HL-60 (cell line): ENCODE data around the gene CSNK2B.

Source experiments
- DNase-seq, 2 experiments: peaks; one replicate each; pipeline ENCODE4 v3.0.0-alpha.2; 2010 to 2020; ENCODE audit warnings: low read depth in 1 of 2, low spot score in 1 of 2
- H3K27ac ChIP-seq: fragments of 250-450 bp; sonication (Bioruptor Pico); replicated peaks from 2 replicates; pipeline ENCODE4 v1.5.1; 2020; ENCODE audit warnings: mild to moderate bottlenecking, moderate library complexity
- H3K27me3 ChIP-seq: fragments of 250-450 bp; sonication (Bioruptor Pico); 2 replicates; pipeline ENCODE4 v1.5.1; 2021; ENCODE audit warnings: mild to moderate bottlenecking, moderate library complexity; ENCODE audit not compliant: insufficient read depth, poor library complexity, severe bottlenecking
- H3K4me3 ChIP-seq: replicated peaks from 2 replicates; pipeline ENCODE4 v1.5.1; 2011; ENCODE audit warnings: mild to moderate bottlenecking, control low read depth, low read length; ENCODE audit not compliant: insufficient read depth
- GABPA ChIP-seq: IDR thresholded peaks from 2 replicates; pipeline ENCODE4 v1.6.1; 2012; ENCODE audit warnings: low read depth
- POLR2AphosphoS5 ChIP-seq: IDR thresholded peaks from 2 replicates; pipeline ENCODE4 v1.6.1; 2012; ENCODE audit warnings: low read depth
- SPI1 ChIP-seq: IDR thresholded peaks from 2 replicates; pipeline ENCODE4 v1.6.1; 2012; ENCODE audit warnings: low read depth, mild to moderate bottlenecking, borderline replicate concordance
- TF ChIP-seq, protein P1 (sequence below): IDR thresholded peaks from 2 replicates; pipeline ENCODE4 v1.6.1; 2012; ENCODE audit warnings: low read depth; ENCODE audit not compliant: insufficient replicate concordance
- TF ChIP-seq, protein P2 (sequence below): IDR thresholded peaks from one replicate; pipeline ENCODE4 v1.5.1; 2011; ENCODE audit warnings: low read length, control low read depth, inconsistent platforms; ENCODE audit not compliant: insufficient read depth

The CSNK2B gene

DNA sequence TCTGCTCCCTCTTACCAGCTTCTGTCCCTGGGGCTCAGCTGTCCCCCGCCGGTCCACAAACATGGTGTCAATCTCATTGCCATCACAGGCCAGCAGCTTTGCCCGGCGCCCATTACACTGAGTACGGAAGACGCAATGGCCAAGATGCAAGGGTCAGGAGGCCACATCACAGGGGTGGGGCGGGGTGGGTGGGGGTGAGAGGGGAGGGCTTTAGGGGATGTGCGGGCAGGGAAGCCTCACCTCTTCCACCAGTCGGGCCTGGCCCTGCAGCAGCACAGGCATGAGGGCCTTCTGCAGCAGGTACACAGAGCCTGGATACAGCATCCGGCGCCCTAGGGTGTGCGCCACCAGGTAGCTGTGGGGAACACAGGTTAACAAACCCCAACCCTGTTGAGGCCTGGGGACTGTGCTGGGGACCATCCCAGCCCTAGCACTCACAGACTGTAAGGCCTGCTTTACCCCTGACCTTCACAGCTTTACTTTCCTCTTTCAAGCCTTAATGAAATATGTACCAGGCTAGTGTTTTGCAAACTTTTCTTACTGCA is 25.8 kb downstream of the CSNK2B start:
- no peak for DNase-seq
- H3K27me3 ChIP-seq, result no peaks in the 10 kb centered on the region
- TF ChIP-seq GABPA (no peak), SPI1 (no peak)
- TF ChIP-seq, protein P1, sequence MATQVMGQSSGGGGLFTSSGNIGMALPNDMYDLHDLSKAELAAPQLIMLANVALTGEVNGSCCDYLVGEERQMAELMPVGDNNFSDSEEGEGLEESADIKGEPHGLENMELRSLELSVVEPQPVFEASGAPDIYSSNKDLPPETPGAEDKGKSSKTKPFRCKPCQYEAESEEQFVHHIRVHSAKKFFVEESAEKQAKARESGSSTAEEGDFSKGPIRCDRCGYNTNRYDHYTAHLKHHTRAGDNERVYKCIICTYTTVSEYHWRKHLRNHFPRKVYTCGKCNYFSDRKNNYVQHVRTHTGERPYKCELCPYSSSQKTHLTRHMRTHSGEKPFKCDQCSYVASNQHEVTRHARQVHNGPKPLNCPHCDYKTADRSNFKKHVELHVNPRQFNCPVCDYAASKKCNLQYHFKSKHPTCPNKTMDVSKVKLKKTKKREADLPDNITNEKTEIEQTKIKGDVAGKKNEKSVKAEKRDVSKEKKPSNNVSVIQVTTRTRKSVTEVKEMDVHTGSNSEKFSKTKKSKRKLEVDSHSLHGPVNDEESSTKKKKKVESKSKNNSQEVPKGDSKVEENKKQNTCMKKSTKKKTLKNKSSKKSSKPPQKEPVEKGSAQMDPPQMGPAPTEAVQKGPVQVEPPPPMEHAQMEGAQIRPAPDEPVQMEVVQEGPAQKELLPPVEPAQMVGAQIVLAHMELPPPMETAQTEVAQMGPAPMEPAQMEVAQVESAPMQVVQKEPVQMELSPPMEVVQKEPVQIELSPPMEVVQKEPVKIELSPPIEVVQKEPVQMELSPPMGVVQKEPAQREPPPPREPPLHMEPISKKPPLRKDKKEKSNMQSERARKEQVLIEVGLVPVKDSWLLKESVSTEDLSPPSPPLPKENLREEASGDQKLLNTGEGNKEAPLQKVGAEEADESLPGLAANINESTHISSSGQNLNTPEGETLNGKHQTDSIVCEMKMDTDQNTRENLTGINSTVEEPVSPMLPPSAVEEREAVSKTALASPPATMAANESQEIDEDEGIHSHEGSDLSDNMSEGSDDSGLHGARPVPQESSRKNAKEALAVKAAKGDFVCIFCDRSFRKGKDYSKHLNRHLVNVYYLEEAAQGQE, result no peak
- no peak overlapping the region for H3K4me3 ChIP-seq
- no peak overlapping the region for H3K27ac ChIP-seq

DNA sequence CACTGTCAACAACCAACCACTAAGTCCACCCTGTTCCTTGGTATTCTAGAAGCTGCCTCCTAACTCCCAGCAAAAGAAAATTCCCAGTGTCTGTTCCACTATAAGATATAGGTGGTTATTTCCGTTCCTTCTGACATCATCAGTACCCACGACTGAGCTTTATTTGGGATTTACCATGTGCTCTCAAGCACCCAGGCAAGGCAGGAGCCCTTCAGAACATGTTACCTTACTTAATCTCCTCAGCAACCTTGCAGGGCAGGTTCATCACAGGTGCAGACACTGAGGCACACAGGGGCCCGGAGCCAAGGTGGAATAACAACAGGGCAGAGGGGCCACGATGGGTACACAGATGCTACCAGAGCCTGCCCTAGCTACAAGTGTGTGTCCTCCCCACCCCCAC is 26.5 kb downstream of the CSNK2B start:
- DNase-seq, result no peak
- H3K27me3 ChIP-seq, result no peaks in the 10 kb centered on the region
- no peak overlapping the region for H3K4me3 ChIP-seq
- TF ChIP-seq POLR2AphosphoS5 (no peak), SPI1 (no peak), GABPA (no peak)
- TF ChIP-seq, protein P1, result no peak
- TF ChIP-seq, protein P2, sequence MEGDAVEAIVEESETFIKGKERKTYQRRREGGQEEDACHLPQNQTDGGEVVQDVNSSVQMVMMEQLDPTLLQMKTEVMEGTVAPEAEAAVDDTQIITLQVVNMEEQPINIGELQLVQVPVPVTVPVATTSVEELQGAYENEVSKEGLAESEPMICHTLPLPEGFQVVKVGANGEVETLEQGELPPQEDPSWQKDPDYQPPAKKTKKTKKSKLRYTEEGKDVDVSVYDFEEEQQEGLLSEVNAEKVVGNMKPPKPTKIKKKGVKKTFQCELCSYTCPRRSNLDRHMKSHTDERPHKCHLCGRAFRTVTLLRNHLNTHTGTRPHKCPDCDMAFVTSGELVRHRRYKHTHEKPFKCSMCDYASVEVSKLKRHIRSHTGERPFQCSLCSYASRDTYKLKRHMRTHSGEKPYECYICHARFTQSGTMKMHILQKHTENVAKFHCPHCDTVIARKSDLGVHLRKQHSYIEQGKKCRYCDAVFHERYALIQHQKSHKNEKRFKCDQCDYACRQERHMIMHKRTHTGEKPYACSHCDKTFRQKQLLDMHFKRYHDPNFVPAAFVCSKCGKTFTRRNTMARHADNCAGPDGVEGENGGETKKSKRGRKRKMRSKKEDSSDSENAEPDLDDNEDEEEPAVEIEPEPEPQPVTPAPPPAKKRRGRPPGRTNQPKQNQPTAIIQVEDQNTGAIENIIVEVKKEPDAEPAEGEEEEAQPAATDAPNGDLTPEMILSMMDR, result no peak
- H3K27ac ChIP-seq, result no peak overlapping the region

DNA sequence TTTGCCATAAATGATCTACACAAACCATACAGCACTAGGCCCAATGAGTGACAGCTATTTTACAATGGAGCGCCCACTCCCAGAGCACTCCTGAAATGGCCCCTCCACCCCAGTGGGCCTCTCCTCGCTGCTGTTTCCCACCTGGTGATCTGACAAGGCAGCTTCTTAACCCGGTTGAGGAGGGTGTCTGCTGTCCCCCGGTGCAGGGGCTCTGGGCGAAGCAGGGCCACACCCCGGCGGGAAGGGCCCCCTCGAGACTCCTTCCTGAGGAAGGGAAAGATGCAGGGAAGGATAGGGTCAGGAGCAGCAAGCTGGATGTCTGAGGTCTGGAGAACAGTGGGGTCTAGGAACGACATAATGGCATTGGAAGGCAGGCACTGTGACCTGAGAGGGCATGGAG is 27.0 kb downstream of the CSNK2B start:
- no peak for DNase-seq
- H3K27ac ChIP-seq, result no peak overlapping the region

More for the DNA sequence above, 27.0 kb downstream of the CSNK2B start:
- TF ChIP-seq, protein P2, result no peak
- TF ChIP-seq, protein P1, result no peak
- TF ChIP-seq SPI1, result no peak
- TF ChIP-seq GABPA, result no peak
- TF ChIP-seq POLR2AphosphoS5, result no peak
- Histone ChIP-seq H3K4me3 (no peak overlapping the region), H3K27me3 (no peaks in the 10 kb centered on the region)
